Femur (tissue), 1 donor: ENCODE measurements around the gene OCA2.
"Not testable (repeated sequence)": the region's sequence is repeated elsewhere in the genome, so short reads cannot be mapped to it uniquely, and the experiment has no call there.

ENCODE experiments used
- DNase-seq: peaks from one replicate; pipeline ENCODE4 v3.0.0-alpha.2; 2017

Gene OCA2

DNA sequence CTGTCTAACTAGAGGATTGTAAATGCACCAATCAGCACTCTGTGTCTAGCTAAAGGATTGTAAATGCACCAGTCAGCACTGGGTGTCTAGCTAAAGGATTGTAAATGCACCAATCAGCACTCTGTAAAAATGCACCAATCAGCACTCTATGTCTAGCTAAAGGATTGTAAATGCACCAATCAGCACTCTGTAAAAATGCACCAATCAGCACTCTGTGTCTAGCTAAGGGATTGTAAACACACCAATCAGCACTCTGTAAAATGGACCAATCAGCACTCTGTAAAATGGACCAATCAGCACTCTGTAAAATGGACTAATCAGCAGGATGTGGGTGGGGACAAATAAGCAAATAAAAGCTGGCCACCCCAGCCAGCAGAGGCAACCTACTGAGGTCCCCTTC lies 331.7 kb downstream of the OCA2 start:
- DNase-seq: not testable (repeated sequence)

DNA sequence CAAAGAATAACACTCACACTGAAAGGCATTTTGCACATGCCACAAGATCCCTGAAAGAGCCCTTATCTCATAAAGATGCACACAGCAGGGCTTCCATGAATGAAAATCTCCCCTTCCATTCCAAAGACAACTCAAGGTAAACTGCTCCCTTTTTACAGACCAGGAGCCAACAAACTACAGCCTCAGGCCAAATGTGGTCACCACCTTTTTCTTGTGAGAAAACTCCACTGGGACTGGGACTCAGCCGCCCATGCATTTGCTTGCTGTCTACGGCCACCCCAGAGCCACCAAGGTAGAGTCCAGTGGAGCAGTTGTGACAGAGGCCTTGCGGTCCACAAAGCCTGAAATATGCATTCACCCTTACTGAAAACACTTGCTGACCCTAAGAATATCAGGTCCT lies 334.8 kb downstream of the OCA2 start:
- no peak for DNase-seq

DNA sequence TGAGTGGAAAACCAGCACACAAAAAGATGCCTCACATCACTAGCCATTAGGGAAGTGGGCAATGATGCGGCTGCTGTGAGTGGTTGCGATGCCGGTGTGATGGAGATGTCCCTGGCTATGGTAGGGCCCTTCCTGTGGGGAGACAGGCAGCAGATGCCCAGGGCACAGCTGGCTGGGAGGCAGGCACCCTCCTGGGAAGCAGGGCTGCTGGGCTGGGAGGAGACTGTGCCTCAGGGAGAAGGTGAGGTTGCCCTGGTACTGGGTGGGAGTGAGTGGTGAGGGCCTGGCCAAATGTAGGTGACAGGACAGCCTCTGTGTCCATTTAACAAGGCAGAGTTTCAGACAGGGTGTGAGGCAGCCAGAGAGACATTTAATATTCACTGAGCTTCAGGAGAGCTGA lies 335.6 kb downstream of the OCA2 start:
- DNase-seq: no peak

DNA sequence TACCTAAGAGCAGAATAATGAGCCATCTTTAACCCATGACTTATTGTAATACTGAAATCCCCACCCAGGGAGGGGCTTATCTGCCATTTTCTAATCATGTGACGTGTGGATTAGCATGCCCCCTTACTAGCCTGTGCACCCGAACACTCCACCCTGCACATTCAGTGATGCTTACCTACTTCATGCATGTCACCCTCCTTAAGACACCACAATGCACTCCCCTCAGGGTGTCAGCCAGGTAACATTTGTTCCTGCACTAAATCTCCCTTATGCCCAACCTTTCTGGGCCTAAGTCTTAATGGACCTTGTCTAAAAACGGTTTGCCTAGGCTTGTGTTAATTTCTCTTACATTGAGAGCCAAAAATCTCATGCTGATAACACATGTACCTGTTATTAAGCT lies 336.6 kb downstream of the OCA2 start:
- DNase-seq: no peak

DNA sequence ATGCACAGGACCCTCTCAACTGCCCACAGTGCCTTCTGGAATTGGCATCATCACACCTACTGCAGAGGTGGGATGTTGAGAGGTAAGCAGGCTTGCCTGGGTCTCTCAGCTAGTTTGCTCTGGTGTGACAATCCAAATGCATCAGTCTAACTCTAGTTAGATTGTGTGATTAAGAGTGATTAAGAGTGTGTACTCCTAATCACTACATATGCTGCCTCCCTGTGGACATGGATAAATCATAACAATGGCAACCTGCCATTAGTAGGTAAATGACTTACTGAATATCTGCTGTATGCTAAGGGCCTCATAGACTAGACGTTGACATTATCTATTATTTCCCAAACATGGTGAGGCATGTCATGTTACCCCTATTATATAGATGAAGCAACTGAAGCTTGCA lies 342.1 kb downstream of the OCA2 start:
- DNase-seq: no peak

DNA sequence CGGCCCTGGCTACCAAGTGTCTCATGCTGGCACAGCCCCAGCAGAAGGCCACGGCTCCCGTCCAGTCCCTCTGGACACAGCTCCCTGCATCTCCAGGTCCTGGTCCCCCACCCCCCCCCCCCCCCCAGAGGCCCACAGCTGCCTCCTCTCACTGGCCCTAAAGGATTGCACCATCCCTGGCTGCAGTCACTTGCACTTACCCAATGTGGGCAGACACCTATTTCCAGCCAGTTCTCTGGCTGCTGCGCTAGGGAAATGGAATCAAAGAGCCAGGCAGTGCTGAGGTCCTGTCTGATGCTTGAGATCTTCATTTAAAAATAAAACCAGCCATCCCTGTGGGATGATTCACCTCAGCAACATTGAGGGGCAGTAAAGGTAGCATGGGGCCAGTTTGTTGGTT lies 346.4 kb downstream of the OCA2 start:
- no peak for DNase-seq

DNA sequence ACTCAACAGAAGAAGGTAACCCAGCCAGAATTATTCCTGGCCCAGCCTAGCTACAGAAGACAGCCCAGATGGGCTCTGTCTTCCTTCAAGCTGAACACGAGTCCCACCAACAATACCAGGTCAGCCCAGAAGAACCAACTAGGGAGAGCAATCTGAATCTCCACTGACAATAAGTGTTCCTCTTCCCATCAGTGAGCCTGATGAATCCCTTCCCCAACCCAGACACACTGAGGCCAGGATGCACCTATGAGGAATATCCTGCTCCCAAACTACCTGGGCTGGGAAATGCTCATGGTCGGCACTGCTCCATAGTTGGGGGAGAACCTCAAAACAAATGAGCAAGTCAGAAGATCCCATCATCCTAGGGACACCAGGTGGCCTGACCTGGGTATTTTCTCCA lies 351.1 kb downstream of the OCA2 start:
- no peak for DNase-seq

DNA sequence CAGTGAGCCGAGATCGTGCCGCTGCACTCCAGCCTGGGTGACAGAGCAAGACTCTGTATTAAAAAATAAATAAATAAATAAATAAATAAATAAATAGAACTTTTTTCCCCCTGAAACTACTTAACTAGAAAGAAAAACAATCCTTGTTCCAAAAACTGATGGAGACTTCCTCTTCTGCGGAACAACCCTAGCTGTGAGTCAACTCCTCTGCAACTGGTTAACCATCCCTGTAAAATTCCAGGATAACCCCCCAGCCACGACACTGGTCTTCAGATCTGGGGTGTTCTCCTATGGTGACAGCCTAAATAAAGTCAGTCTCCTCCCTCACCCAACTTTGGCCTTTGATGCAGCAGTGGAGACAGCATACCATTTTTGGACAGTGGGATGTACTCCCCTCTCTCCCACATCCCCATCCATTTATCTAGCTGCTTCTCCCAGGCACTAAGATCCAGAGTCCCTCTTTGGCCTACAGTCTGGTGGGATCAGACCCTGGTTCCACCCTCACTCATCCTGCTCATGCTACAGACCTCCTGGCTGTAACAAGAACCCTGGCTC lies 352.6 kb downstream of the OCA2 start:
- DNase-seq: no peak

DNA sequence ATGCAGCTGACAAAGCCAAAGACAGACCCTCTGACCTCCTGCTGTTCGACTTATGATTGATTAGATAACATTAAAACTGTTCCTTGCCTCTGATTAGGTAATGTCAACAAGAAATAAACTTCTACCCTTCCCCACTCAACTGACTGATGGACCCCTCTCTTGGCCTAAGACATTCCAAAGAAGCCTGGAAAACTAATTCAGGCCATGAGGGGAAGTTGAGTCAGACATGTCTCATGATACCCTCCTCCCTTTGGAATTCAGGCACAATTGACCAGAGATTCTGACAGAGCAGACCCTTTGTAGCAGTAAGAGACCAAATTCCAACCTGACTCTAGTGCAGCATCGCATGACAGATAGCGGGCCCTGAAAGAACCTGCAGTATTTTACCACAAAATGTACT lies 354.5 kb downstream of the OCA2 start:
- DNase-seq: no peak

DNA sequence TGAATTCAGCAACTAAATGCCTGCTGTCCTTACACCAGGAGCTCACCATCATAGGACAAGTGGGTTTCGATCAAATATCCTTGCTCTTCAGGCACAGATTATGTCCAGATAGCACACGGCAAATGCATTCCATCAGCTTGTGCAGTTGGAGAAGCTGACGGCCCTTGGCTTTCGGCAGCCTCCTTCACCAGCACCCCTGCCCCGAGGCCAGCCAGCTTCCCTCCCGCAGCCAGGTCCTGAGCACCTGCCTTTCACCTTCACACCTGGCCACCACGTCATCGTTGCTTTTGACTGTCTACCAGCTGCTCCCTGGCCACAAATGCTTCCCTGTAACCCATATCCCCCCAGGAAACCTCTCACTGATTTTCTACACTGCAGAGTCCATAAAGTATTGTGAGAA lies 355.5 kb downstream of the OCA2 start:
- DNase-seq: no peak

DNA sequence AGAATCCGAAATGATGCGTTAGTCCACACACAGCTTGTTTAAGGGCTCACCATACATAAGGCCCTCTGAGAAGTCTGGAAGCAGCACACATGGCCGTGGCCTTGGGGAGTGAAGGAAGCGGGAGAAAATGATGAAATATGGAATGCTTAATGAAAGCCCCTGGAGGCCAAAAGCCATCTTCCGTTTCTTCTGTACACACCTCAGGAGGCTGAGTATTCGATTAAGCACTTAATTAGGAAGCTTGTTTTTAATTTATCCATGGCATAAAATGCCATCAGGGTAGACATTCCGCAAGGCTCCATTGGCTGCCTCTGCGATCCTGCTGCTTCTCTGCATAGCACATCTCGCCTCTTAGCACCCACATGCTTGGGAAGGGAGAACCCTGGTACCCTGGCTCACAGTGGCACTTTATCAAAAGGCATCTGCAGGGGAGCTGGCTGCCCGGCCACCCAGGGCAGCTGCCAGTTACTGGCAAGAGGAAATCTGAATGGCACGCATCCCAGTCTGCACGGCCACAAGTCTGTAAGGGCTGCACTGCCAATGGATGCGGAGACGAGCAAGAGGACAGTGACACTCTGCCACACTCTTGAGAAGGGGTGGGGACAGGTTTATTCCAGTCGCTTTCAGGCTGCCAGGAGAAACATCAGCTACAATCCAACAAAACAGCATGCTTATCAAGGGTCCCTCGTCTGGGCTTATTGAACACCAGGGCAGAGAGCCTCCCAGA lies 356.2 kb downstream of the OCA2 start:
- peak; percentile 30 for DNase-seq

DNA sequence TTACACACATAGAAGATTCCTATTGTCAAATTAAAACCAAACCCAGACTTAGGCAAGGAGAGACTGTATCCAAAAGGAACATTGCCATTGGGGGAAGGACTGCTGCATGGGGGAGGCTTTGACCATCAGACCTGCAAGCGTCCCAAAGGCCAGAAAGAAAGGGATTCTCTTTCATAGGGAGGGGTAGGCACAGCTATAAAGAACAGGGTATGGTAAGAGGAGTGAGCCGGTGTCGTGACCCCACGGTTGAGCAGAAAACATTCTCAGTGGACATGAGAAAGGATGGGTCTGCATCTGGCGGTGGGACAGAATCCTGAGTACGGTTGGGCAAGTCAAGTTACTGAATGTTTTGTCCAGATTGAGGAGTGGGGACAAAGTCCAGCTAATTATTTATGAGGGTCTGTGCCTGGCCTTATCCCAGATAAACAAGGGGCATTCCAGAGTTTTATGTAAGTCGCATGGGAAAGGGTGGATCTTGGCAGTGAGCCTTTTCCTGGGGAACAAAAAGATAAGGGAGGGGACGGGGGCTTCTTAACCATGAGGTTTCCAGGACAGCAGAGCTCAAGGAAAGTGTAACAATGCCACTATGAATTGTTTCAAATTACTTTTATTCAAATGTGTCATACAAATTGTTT lies 357.8 kb downstream of the OCA2 start:
- DNase-seq: no peak

DNA sequence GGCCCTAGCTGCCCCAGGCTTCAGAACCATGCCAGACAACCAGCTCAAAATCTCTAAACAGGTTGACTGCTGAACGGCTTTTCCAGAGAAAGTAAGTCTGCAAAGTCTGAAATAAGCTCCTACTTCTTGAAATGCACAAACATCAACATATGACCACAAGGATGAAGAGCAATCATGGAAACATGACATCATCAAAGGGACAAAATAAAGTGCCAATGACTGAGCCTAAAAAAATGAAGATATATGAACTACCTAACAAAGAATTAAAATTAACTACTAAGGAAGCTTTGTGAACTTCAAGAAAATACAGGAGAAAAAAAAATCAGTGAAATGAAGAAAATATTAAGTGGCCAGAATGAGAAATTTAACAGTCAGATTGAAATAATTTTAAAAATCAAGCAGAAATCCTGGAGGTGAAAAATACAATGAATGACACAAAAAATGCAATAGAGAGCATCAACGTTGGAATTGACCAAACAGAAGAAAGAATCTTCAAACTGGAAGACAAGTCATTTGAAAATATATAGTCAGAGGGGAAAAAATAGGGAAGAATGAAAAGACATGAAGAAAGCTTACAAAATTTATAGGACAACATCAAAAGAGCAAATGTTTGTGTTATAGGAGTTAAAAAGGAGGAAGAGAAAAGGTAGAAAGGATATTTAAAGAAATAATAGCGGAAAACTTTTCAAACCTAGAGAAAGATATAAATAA lies 364.2 kb downstream of the OCA2 start:
- DNase-seq: no peak

DNA sequence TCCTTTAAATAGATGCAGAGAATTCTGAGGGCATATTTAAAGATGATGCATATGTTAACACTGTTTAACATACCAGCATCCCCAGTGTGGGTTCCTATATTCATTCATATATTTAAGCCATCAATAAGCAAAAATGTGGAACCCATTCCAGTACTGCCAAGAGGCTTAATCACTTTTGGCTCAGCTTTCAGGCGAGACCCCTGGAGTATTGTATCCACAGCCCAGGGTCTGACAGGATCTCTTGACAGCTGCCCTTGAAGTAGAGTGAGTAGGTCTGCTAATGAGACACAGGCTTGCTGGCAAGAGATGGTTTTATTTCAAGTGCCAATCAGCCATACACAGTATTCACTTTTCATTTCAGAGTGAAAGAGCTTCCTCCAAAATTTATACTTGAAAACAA lies 367.3 kb downstream of the OCA2 start:
- DNase-seq: no peak

DNA sequence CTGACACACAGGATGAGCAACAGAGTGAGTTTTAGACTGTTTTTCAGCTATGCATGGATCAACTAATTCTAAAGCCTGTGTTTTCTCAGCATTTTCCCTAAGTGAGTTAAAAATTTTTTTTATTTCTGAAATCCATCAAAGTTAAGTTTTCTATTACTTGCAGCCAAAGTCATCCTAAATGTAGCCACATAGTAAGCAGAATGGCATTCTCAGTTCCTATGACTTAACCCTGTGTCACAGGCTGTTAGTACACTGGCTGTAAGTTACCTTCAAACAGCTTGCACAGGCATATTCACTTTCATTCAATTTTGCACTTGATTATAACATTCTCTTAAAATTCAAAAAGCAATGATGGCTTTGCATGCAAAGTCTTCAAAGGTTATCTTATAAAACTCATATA lies 368.2 kb downstream of the OCA2 start:
- DNase-seq: no peak

DNA sequence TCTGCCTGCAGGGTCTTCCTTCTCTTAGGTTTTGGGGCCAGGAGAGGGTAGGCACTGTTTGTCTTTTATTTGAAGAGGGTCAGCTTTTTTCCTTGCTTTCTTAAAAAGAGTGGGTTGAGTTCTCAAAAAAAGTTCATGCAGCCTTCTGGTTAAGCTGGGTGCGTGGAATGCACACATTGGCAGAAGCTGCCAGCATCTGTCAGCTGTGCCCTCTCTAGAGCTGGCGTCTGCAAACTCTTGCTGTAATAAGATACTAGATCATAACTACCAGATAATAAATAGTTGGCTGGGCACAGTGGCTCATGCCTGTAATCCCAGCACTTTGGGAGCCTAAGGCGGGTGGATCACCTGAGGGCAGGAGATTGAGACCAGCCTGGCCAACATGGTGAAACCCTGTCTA lies 373.4 kb downstream of the OCA2 start:
- DNase-seq: peak; percentile 58

DNA sequence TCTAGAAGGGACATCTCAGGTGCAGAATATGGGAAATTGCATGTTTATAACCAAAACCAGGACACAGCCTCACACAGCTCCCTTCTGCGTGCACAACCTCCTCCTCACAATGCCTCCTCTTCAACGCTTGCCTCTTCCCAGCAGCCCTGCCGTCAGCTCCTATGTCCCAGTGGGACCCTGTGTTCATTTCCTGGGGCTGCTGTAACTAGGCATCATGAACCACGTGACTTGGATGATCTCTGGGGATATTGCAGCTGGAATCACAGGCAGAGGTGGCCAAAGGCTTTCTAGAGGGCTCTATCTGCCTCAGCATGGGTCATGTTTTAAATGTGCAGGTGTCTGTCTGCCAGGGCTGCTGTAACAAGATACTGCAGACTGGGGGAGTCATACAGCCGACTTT lies 375.3 kb downstream of the OCA2 start:
- no peak for DNase-seq

DNA sequence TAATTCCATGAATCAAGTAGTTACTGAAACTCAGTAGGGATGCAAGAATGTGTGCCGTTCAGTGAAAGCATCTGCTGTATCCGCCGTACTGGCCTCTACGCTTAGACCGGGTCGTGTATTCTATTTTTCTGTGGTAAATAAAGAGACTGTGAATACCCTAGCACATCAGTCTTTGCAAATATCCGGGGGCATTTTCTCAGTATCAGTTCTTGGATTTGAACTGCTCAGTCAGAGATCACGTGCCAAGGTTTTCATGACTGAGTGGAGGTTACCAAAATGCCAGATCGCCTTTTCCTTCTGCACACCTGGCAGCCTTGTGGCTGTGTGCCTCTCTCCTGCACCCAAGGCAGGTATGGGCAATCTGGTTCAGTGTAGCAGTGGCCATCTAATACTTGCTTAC lies 377.0 kb downstream of the OCA2 start:
- no peak for DNase-seq

DNA sequence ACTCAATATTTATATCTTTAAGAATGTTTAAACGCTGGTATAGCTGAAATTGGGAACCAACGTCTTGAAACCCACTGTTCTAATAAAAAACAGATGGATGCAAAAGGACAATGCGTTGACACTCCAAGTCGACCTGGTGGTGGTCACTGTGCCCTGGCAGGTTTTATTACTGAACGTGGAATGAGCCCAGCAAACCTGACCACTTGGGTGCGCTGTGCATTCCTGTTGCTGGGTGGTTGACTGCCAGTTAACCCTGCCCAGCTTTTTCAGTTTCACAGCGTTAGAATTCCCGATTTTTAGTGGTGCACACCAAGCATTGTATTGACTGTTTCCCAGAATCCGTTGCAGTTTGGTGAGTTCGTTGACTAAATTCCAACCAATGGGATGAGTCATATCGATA lies 384.4 kb downstream of the OCA2 start:
- DNase-seq: no peak

DNA sequence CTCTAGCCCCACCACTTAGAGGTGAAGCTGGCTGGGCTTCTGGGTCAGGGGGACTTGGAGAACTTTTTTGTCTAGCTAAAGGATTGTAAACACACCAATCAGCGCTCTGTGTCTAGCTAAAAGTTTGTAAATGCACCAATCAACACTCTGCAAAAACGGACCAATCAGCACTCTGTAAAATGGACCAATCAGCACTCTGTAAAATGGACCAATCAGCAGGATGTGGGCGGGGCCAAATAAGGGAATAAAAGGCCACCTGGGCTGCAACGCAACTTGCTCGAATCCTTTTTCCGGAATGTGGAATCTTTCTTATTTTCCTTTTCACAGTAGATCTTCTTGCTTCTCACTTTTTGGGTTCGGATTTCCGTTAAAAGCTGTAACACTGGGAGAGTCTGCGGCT lies 385.3 kb downstream of the OCA2 start:
- not testable (repeated sequence) for DNase-seq

DNA sequence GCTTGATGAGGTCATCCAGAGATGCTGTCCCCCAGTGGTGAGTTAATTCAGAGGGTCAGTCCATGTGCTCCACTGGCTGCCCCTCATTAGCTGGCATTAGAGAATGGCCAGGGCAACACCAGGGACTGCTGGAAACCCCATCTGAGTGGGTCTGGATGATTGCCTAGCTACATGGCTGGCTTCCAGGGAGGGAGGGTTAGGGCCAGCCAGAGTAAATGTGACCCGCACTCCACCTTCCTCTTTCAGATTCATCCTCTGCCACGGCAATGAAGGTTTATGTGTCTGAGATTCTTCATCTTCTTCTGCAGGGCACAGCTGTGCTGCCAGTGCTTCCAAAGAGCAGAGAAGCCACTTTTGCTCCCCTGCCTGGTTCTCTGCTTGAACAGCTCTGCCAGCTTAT lies 391.9 kb downstream of the OCA2 start:
- DNase-seq: peak; percentile 37

DNA sequence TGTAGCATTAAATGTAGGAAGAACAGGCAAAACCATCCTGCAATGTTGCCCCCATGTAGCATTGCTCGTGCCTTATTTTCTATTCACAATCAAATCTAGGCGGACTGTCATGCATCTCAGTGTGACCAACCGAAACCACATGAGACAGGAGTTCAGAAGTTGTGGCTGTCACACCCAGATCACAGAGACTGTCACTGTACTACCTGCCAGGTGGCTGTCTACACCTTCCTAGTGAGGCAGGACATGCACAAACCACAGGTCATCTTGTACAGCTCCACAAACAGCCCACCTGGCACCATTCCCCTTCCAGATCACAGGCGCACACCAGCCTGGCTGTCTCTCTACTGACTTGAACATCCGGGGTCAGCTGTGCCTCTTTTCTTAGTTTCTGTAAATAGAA lies 392.8 kb downstream of the OCA2 start:
- DNase-seq: no peak

DNA sequence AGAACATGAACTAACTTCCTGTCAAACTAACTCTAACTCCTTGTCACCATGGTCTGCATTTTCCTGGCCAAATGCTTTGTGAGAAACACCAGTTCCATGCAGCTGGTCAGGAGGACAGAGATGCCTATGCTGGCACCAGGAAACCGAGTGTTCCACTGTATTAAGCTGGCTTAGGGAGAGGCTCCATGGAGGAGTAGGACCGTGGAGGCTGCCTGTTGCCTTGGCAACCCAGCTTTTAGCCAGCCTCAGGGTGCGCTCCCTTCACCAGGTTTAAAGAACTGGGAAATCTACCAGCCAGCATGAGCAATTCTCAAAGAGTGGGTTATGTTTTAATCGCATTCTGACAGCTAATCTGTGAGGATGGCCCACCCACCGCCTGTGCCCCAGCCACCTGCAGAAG lies 394.1 kb downstream of the OCA2 start:
- DNase-seq: no peak
